HepG2 (cell line): Measurements from ENCODE around the gene MARCHF9. TPM values are rescaled to one million over a fixed set of nuclear protein-coding genes. Genes with fewer than 3 reads are reported as not detected.

Experiments
- ATAC-seq: fragments of 200-7000 bp; cut with Tn5 transposase; 3 replicates; pipeline ENCODE4 v1.9.1; 2020; ENCODE audit warnings: mild to moderate bottlenecking, moderate library complexity
- BruUV-seq: library from RNA; stranded (reverse); fragments of 400-500 nt; replicated peaks from 2 replicates; lab custom pipeline; 2021; lab: Mats Ljungman, UMichigan
- CTCF ChIA-PET: fragments of 300-600 bp; formaldehyde crosslinking; extraction: SDS; loops from one replicate; lab custom pipeline; 2021; ENCODE audit warnings: low total read pairs, inconsistent platforms, low intra/inter-chr PET ratio; lab: Yijun Ruan, JAX
- POLR2A ChIA-PET: fragments of 350-600 bp; sonication (Branson Sonifier 250); formaldehyde crosslinking; loops from one replicate; lab custom pipeline; 2020; ENCODE audit warnings: antibody characterized with exemption, inconsistent platforms; lab: Yijun Ruan, JAX
- DNase-seq: peaks from one replicate; pipeline ENCODE4 v3.0.0-alpha.2; 2015; ENCODE audit warnings: low spot score
- FAIRE-seq: peaks from 3 replicates; lab custom pipeline; 2011; peaks lifted over from hg19 to GRCh38; lab: Jason Lieb, UNC
- H2AFZ ChIP-seq: one replicate; pipeline ENCODE4 v1.6.1; 2011; ENCODE audit warnings: low read length, inconsistent platforms
- H3K27ac ChIP-seq: fragments of 300-600 bp; 3 replicates; pipeline ENCODE4 v1.8.0; 2011; ENCODE audit warnings: mixed run types, mild to moderate bottlenecking, mixed read lengths, low read length, inconsistent platforms; ENCODE audit not compliant: insufficient read depth; ENCODE audit errors: extremely low read length
- H3K27me3 ChIP-seq, 2 experiments: fragments of 200-600 bp in 1 of 2; 2 replicates in 1 of 2; 3 replicates in 1 of 2; pipeline versions ENCODE4 v1.6.0 to v1.8.0; 2011; ENCODE audit warnings: low read length in 2 of 2, mild to moderate bottlenecking in 2 of 2, moderate library complexity in 2 of 2, inconsistent platforms in 1 of 2; ENCODE audit not compliant: insufficient read depth in 2 of 2, control insufficient read depth in 1 of 2
- H3K36me3 ChIP-seq, 2 experiments: fragments of 200-600 bp in 1 of 2; replicated peaks in 1 of 2; 2 replicates in 1 of 2; 3 replicates in 1 of 2; pipeline versions ENCODE4 v1.5.1 to v1.8.0; 2011; ENCODE audit warnings: low read length in 2 of 2, inconsistent platforms in 1 of 2; ENCODE audit not compliant: insufficient read depth in 2 of 2, control insufficient read depth in 1 of 2
- H3K4me1 ChIP-seq: 2 replicates; pipeline ENCODE4 v1.5.1; 2012; ENCODE audit warnings: low read length, inconsistent platforms; ENCODE audit not compliant: insufficient read depth
- H3K4me2 ChIP-seq: 2 replicates; pipeline ENCODE4 v1.6.0; 2011; ENCODE audit warnings: low read depth, low read length, inconsistent platforms
- H3K4me3 ChIP-seq, 3 experiments: fragments of 200-600 bp in 1 of 3; sonication (generic), shearing (Covaris generic) in 1 of 3; replicated peaks in 1 of 3; 2 replicates each; pipeline ENCODE4 v1.5.1; 2011 to 2016; ENCODE audit warnings: low read length in 3 of 3, inconsistent platforms in 2 of 3, low read depth in 2 of 3, mild to moderate bottlenecking in 2 of 3, control low read depth in 1 of 3, mixed read lengths in 1 of 3; ENCODE audit not compliant: insufficient read depth in 1 of 3
- H3K79me2 ChIP-seq: one replicate; pipeline ENCODE4 v1.6.1; 2011; ENCODE audit warnings: low read length, inconsistent platforms; ENCODE audit not compliant: insufficient read depth
- H3K9ac ChIP-seq: 2 replicates; pipeline ENCODE4 v1.6.0; 2011; ENCODE audit warnings: mild to moderate bottlenecking, low read depth, low read length, inconsistent platforms; ENCODE audit not compliant: insufficient read depth
- H3K9me3 ChIP-seq: 2 replicates; pipeline ENCODE4 v1.5.1; 2012; ENCODE audit warnings: mild to moderate bottlenecking, low read length
- H4K20me1 ChIP-seq: 2 replicates; pipeline ENCODE4 v1.6.0; 2011; ENCODE audit warnings: inconsistent platforms, mild to moderate bottlenecking, low read length, moderate library complexity; ENCODE audit not compliant: insufficient read depth
- AGO2 ChIP-seq: fragments of 200-400 bp; formaldehyde crosslinking; optimal IDR thresholded peaks from 2 replicates; pipeline ENCODE3; 2017; ENCODE audit warnings: mild to moderate bottlenecking, low read depth, low read length, moderate library complexity
- POLR2AphosphoS2 ChIP-seq: IDR thresholded peaks from 2 replicates; pipeline ENCODE4 v1.6.1; 2011; ENCODE audit warnings: low read depth, low read length, improper control_type of control experiment
- POLR2G ChIP-seq: fragments of 200-400 bp; formaldehyde crosslinking; IDR thresholded peaks from 2 replicates; pipeline ENCODE4 v1.6.1; 2018; ENCODE audit warnings: mild to moderate bottlenecking, low read depth, low read length, moderate library complexity
- ZBTB44 ChIP-seq: sonication (generic); formaldehyde crosslinking; IDR thresholded peaks from 2 replicates; pipeline ENCODE4 v1.4.0; 2020; ENCODE audit warnings: missing genetic modification reagents
- ZNF138 ChIP-seq: sonication (generic); formaldehyde crosslinking; IDR thresholded peaks from 2 replicates; pipeline ENCODE4 v1.5.0; 2020; ENCODE audit warnings: mild to moderate bottlenecking, low read depth, missing genetic modification reagents
- ZSCAN25 ChIP-seq: sonication (generic); formaldehyde crosslinking; IDR thresholded peaks from 2 replicates; pipeline ENCODE4 v1.8.0; 2022; ENCODE audit warnings: mild to moderate bottlenecking, missing genetic modification reagents
- WGBS: methylation state at CpG from one replicate; pipeline ENCODE4 v1.1.6; 2017; ENCODE audit warnings: low lambda C conversion rate; 5-methylcytosine and 5-hydroxymethylcytosine counted together
- in situ Hi-C: cut with HindIII; loops from 2 replicates; pipeline ENCODE4 v1.10.0; 2017; ENCODE audit warnings: low pct_unique_long_range_greater_than_20kb; ENCODE audit not compliant: extremely low pct_ligation_motif_present
- intact Hi-C: fragments of 100-400 bp; cut with micrococcal nuclease; formaldehyde crosslinking; loops from one replicate; pipeline ENCODE4 v1.10.0; 2022; ENCODE audit not compliant: unreplicated experiment
- polyA plus RNA-seq, 8 experiments: library from polyadenylated mRNA; depleted of rRNA in 3 of 8; stranded (reverse) in 7 of 8; unstranded in 1 of 8; fragments of >200 nt; fragmentation: Illumina TruSeq in 4 of 8; extraction: Trizol in 4 of 8; gene quantifications; 2 replicates each; pipeline versions ENCODE4 v1.2.1 to v1.2.3, GENCODE V29; 2011 to 2016; ENCODE audit warnings: low read depth in 4 of 8, missing spikeins in 1 of 8, mixed read lengths in 1 of 8; ENCODE audit not compliant: insufficient read depth in 1 of 8
- total RNA-seq, 5 experiments: library from RNA; depleted of rRNA; stranded (reverse); fragments of >200 nt; fragmentation: Illumina TruSeq; extraction: Trizol; gene quantifications; 2 replicates each; pipeline ENCODE4 v1.2.3, GENCODE V29; 2016; ENCODE audit warnings: low read depth in 1 of 5

The MARCHF9 gene
- total and polyA plus RNA-seq, 2 of the 13 experiments (the other 11 are each of a cell fraction or from before 2014, with no cell fraction given): 5.7 to 9.6 TPM

- no peak for DNase-seq
- BruUV-seq: no TSS peak
- no peak for ATAC-seq
- H3K4me3 ChIP-seq: peak within 1 kb of the TSS; percentile 53 to 78 (median 60); a peak in 5 of 6 replicates
- in situ Hi-C loops (no loop called here), intact Hi-C loops (no loop called here)
- POLR2A ChIA-PET: interaction anchor here (2.0 kb wide), 1 partner anchor 10 kb away, joined by 9 read pairs; no protein-coding TSS in a partner anchor
- H3K27me3 ChIP-seq: peaks cover 0 to 6% of the 10 kb centered on the region in 2 experiments; a peak in 2 of 5 replicates
- H3K9me3 ChIP-seq: no peaks in the 10 kb centered on the region
- peak within 1 kb of the TSS; percentile 50; the same call in 1 of the 2 replicates for H3K9ac ChIP-seq
- H2AFZ ChIP-seq: no peak within 1 kb of the TSS
- H3K27ac ChIP-seq: no peak within 1 kb of the TSS
- no peaks in the 10 kb centered on the region for H4K20me1 ChIP-seq
- 88% methylated on average over 30 of the region's 38 CpGs for WGBS
- CTCF ChIA-PET: no interaction called here
- peak within 1 kb of the TSS; percentile 95 for H3K4me2 ChIP-seq
- H3K36me3 ChIP-seq: peaks cover 14 to 18% of the 10 kb centered on the region in 2 experiments
- peaks cover 13% of the 10 kb centered on the region for H3K79me2 ChIP-seq
- FAIRE-seq: no peak
- peaks cover 38% of the 10 kb centered on the region for H3K4me1 ChIP-seq
- TF ChIP-seq ZNF138 (CRISPR knock-in tag) (no peak), POLR2G (0 out of 2 replicates have a peak, but pooled peaks have one; percentile 37), AGO2 (peak; percentile 81)
Measured at GRCh38 chr12:57766464-57767304, 11.8 kb downstream of the MARCHF9 start, which contains the start of gene CYP27B1. Gene CYP27B1 (minus strand): TSS chr12:57767078. CDS start chr12:57767041, 37 bp downstream.

- no peak overlapping the region for H3K4me3 ChIP-seq
Measured at GRCh38 chr12:57767305-57767698, 12.4 kb downstream of the MARCHF9 start.

More at GRCh38 chr12:57767305-57767698, 12.4 kb downstream of the MARCHF9 start:
- TF ChIP-seq ZBTB44 (CRISPR knock-in tag): no peak
- 0 out of 2 replicates have a peak, but pooled peaks have one; percentile 3 for TF ChIP-seq POLR2G
- TF ChIP-seq ZSCAN25 (CRISPR knock-in tag): no peak
- peak; percentile 44; the same call in 1 of the 2 replicates for TF ChIP-seq POLR2AphosphoS2
- TF ChIP-seq, all 625 proteins: peak for 2
- intact Hi-C loops (no loop called here), in situ Hi-C loops (no loop called here)
- no peak for FAIRE-seq
- H3K27me3 ChIP-seq: peaks cover 0 to 6% of the 10 kb centered on the region in 2 experiments; a peak in 2 of 5 replicates
- H3K4me1 ChIP-seq: peaks cover 36% of the 10 kb centered on the region
- no peak overlapping the region for H3K9ac ChIP-seq
- peaks cover 13% of the 10 kb centered on the region for H3K79me2 ChIP-seq
- CTCF ChIA-PET: no interaction called here
- no peaks in the 10 kb centered on the region for H4K20me1 ChIP-seq
- H3K4me2 ChIP-seq: no peak overlapping the region
- no peak for ATAC-seq
- no peak for DNase-seq
- POLR2A ChIA-PET: interaction anchor here (2.0 kb wide), 1 partner anchor 11 kb away, joined by 9 read pairs; no protein-coding TSS in a partner anchor
- no peak overlapping the region for H2AFZ ChIP-seq
- no peaks in the 10 kb centered on the region for H3K9me3 ChIP-seq
- H3K27ac ChIP-seq: no peak overlapping the region
- H3K36me3 ChIP-seq: peaks cover 14 to 18% of the 10 kb centered on the region in 2 experiments
- no TSS peak for BruUV-seq
